ENCODE data around the gene IL17REL. TPM values are rescaled to one million over a fixed set of nuclear protein-coding genes. Genes with fewer than 3 reads are reported as not detected.

The IL17REL gene
- total and polyA plus RNA-seq, 12 donors: not detected

DNA sequence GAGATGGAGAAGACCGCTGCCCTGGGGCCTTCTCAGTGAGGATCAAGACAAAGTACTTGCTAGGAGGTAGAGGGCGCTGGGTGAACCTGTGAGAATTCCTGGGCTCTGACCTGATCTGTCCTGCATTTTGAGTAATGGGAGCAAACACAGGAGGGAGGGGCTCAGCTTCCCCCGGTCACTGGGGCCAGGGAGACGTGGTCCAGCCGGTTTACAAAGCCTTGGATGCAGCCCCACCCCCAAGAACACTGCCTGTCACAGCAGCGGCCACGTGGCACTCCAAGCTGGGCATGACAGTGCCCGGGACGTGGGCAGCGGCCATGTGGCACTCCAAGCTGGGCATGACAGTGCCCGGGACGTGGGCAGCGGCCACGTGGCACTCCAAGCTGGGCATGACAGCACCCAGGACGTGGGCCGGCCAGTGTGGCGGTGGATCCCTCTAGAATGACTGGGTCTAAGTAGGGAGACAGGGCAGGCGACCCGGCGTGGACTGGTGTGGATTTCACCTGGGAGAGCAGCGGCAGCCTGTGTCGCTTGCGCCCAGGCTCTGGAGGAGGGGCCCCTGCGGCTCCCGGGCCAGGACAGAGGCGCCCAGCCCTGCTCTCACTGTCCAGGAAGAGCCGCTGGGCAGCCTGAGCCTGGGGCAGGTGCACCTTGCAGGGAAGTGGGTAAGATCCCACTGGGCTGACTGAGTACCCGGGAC is 48.0 kb upstream of the IL17REL start:
- peaks cover 27% of the 10 kb centered on the region for H3K27me3 ChIP-seq
- no peak for DNase-seq

DNA sequence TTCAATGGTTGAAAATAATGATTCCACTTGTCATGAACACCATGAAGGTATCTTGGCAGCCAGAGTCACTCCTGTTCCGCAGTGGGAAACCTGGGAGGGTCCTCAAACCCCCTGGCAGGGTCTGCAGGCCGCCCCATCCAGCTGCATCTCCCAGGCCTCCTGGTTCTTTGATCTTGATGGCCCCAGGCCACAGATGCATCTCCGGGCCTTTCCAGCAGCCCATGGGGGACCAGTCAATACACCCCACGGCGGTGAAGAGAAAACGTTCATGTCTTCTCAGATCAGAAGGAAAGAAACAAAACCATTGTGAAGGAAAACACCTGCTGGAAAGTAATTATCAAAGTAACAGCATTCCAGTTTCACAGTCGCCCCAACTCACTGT is 47.3 kb upstream of the IL17REL start:
- H3K27me3 ChIP-seq: peaks cover 27% of the 10 kb centered on the region
- no peak overlapping the region for H3K27ac ChIP-seq
- H3K36me3 ChIP-seq (replicated peaks in 1 of 2): no peaks in the 10 kb centered on the region
- peak overlapping the region in 1 of 4 donors; percentile 34 for H3K4me3 ChIP-seq
- intact Hi-C loops (cut with DNase I): no loop called here
- DNase-seq: no peak
- WGBS, 4 donors: 67 to 88% (median 72%) methylated on average over 3 to 7 of the region's 7 CpGs
- TF ChIP-seq, protein P1, sequence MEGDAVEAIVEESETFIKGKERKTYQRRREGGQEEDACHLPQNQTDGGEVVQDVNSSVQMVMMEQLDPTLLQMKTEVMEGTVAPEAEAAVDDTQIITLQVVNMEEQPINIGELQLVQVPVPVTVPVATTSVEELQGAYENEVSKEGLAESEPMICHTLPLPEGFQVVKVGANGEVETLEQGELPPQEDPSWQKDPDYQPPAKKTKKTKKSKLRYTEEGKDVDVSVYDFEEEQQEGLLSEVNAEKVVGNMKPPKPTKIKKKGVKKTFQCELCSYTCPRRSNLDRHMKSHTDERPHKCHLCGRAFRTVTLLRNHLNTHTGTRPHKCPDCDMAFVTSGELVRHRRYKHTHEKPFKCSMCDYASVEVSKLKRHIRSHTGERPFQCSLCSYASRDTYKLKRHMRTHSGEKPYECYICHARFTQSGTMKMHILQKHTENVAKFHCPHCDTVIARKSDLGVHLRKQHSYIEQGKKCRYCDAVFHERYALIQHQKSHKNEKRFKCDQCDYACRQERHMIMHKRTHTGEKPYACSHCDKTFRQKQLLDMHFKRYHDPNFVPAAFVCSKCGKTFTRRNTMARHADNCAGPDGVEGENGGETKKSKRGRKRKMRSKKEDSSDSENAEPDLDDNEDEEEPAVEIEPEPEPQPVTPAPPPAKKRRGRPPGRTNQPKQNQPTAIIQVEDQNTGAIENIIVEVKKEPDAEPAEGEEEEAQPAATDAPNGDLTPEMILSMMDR (IDR thresholded peaks at IDR 0.05): no peak
- no peak for TF ChIP-seq POLR2A (IDR thresholded peaks at IDR 0.05)
- H3K9me3 ChIP-seq (replicated peaks in 1 of 3): no peaks in the 10 kb centered on the region
- peaks cover 0 to 5% of the 10 kb centered on the region in 2 donors for H3K4me1 ChIP-seq (replicated peaks in 1 of 2)

More for the DNA sequence above, 48.0 kb upstream of the IL17REL start:
- TF ChIP-seq, protein P1 (IDR thresholded peaks at IDR 0.05): no peak
- TF ChIP-seq POLR2A (IDR thresholded peaks at IDR 0.05): no peak
- Histone ChIP-seq H3K9me3 (replicated peaks in 1 of 3) (no peaks in the 10 kb centered on the region), H3K4me1 (replicated peaks in 1 of 2) (peaks cover 0 to 5% of the 10 kb centered on the region in 2 donors), H3K36me3 (replicated peaks in 1 of 2) (no peaks in the 10 kb centered on the region), H3K27ac (no peak overlapping the region), H3K4me3 (no peak overlapping the region)
- intact Hi-C loops (cut with DNase I): no loop called here
- WGBS, 4 donors: 56 to 73% (median 69%) methylated on average over 10 to 28 of the region's 28 CpGs

DNA sequence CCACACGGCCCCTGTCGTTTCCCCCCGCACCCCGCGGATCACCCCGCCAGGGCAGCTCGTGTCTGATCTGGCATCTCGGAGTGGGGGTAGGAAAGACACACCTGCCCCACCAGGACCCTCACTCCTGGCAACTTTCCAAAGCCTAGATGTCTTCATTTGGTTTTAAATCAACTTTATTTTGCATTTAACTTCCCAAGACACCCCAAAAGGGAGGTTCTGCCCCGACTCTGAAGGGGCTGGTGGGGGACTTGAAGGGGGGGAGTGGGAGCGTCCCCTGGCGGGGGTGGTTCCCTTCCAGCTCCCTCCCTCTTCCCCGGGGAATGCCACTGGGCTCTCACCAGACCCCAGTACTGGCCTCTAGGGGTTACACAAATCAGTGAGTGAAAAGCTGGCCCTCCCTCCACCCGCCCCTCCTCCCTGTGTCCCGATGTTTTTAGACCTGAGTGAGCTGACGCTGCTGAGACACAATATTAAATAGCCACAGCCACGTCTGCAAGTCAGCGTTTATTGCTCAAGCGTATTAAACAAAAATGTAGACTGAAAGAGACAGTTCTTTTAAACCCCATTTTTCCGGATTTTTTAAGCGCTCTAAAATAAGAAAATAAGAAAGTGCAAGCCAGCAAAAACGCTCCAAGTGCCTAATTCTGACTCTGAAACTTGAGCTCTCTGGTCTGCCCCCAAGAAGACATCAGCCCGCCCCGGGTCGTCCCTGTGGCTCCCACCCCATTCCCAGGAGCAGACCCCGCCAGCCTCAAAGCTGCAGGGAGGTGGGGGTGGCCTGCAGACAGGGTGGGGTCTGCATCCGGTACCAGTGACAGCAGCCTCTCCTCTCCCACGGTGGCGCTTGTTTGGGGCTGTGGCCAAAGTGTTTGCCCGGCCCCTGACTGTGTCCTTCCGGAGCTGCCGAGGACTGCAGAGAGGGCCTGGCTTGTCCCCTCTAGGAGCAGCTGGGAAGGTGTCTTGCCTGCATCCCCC is 46.6 kb upstream of the IL17REL start:
- 14 to 18% (median 16%) methylated on average over 20 to 31 of the region's 31 CpGs for WGBS, 4 donors

More for the DNA sequence above, 46.6 kb upstream of the IL17REL start:
- Histone ChIP-seq H3K4me3 (peak overlapping the region in 1 of 4 donors; percentile 34), H3K9me3 (replicated peaks in 1 of 3) (no peaks in the 10 kb centered on the region), H3K4me1 (replicated peaks in 1 of 2) (peaks cover 0 to 5% of the 10 kb centered on the region in 2 donors), H3K36me3 (replicated peaks in 1 of 2) (no peaks in the 10 kb centered on the region), H3K27me3 (peaks cover 27% of the 10 kb centered on the region), H3K27ac (no peak overlapping the region)
- intact Hi-C loops (cut with DNase I): no loop called here
- peak in 1 of 7 donors; percentile 20 for DNase-seq
- TF ChIP-seq POLR2A (IDR thresholded peaks at IDR 0.05): no peak
- TF ChIP-seq, protein P1 (IDR thresholded peaks at IDR 0.05): no peak

Measured in adrenal gland (tissue), 12 donors.